Measurements from ENCODE around the gene ANKRD10.

The ANKRD10 gene

GRCh38 chr13:110828705-110829104, 86.2 kb downstream of the ANKRD10 start:
- no peak overlapping the region for H3K4me3 ChIP-seq (ENCODE audit: insufficient read depth, low read length, poor library complexity, severe bottlenecking)

More at GRCh38 chr13:110828705-110829104, 86.2 kb downstream of the ANKRD10 start:
- Histone ChIP-seq H3K27ac (ENCODE audit: low read depth, low read length) (no peak overlapping the region), H3K9me2 (replicated peaks; ENCODE audit: insufficient read depth, low read length) (no peaks in the 10 kb centered on the region), H3K9ac (ENCODE audit: low read length) (no peak overlapping the region), H3K36me3 (ENCODE audit: low read length) (no peaks in the 10 kb centered on the region), H3K79me2 (ENCODE audit: insufficient read depth, low read length) (no peaks in the 10 kb centered on the region), H4K20me1 (ENCODE audit: low read depth, low read length) (no peaks in the 10 kb centered on the region), H3K9me3 (ENCODE audit: insufficient read depth, low read length) (no peaks in the 10 kb centered on the region), H2AFZ (ENCODE audit: low read depth, low read length, severe bottlenecking) (no peak overlapping the region), H3K27me3 (ENCODE audit: low read length) (no peaks in the 10 kb centered on the region), H3F3A (ENCODE audit: insufficient read depth) (no peaks in the 10 kb centered on the region), H3K4me2 (ENCODE audit: low read depth, low read length, poor library complexity, severe bottlenecking) (no peak overlapping the region)
- TF ChIP-seq CTCF (IDR thresholded peaks at IDR 0.05; ENCODE audit: insufficient read depth, low read length, poor library complexity, severe bottlenecking), result no peak
- TF ChIP-seq EZH2phosphoT487 (conservative IDR thresholded peaks at IDR 0.05; ENCODE audit: low read length), result no peak
